ENCODE results near the gene TINCR.

DNA sequence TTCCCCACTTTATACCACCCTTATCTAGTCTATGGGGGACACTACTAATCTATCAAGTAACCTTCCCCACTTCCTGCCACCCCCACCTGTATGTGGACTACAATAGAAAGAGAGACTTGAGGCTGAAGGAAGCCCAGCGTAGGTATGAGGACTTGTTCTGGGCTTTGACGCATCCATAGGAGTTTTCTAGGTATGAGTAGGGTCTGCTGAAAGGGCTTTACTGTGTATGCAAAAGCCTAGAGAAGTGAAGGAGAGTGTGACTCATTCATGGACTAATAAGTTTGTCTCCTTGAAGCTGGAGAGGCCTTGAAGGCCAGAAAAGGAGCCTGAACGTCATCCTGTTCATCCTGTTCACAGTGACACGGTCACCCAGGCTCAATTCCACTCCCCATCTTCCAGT lies 21.8 kb downstream of the TINCR start:
- TF ChIP-seq TAF1 (IDR thresholded peaks at IDR 0.05; ENCODE audit: borderline replicate concordance, low read depth, low read length), result no peak
- TF ChIP-seq POLR2A (IDR thresholded peaks at IDR 0.05; ENCODE audit: low read depth, low read length), result no peak
- TF ChIP-seq POLR2AphosphoS5 (IDR thresholded peaks at IDR 0.05; ENCODE audit: low read depth, low read length), result no peak

Data from GM12892 (cell line).